ENCODE results near the gene PHLDA3.

Gene PHLDA3

DNA sequence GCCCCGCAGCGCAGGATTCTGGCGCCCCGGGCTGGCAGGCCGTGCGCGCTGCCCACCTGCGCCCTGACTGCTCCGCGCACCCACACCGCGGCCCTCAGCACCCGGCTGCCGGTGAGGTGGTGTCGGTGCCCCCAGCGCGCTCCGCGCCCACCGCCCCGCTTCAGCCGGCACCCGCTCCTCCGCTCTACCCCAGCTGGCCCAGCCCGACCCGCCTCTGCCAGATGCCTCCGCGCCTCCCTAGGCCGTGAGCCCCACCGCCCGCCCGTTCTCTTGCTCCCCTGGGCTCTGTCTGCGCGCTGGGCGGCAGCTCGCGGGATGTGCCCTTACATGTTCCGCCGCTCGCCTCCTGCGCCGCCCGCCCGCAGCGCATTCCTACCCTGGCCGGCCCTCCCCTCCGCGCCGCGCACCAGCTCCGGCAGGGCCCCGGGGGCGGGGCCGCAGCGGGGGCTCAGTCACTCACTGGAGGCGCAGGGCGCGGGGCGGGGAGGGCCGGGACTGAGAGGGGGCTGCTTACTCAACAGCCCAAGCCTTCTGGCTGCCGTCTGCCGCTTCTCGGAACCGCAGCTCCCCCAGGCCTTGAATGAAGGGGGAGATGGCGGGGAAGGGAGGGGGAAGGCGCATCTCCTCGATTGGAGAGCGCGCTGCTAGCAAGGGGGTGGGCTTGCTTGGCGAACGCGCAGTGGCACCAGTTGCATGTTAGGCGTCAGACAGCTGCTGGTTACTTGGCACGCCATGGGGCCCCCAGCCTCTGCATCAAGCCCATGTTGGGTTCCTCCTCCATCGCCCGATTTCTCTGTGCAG is at the start of gene PHLDA3:
TSS of gene PHLDA3 (minus strand) at position 345 of the 801 bp plus-strand sequence. CDS start 402 bp downstream, outside the sequence.
- no peaks in the 10 kb centered on the region for H3K36me3 ChIP-seq (ENCODE audit: control insufficient read depth, insufficient read depth, low read length)
- peaks cover 6% of the 10 kb centered on the region for H3K27me3 ChIP-seq (ENCODE audit: control insufficient read depth, insufficient read depth, low read length)
- H3K4me1 ChIP-seq (ENCODE audit: control insufficient read depth, insufficient read depth, low read length): peaks cover 39% of the 10 kb centered on the region
- H3K9me3 ChIP-seq (ENCODE audit: control insufficient read depth, low read length): no peaks in the 10 kb centered on the region
- peak within 1 kb of the TSS; percentile 77 for H3K9ac ChIP-seq (ENCODE audit: low read length)
- peak within 1 kb of the TSS; percentile 51 for H3K4me3 ChIP-seq (ENCODE audit: low read length)

DNA sequence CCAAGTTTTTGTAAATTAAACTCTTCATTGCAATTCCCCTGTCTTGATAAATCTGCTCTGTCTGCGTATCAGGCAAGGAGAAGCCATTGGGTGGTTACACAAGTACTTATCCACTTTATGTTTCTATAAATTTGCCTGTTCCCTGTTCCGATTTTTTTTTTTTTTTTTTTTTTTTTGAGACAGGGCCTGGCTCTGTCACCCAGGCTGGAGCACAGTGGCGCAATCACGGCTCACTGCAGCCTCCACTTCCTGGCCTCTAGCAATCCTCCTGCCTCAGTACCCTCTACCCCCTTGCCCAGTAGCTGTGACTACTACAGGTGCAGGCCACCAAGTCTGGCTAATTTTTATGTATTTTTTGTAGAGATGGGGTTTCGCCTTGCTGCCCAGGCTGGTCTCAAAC is 49.1 kb upstream of the PHLDA3 start:
- Histone ChIP-seq H3K4me1 (ENCODE audit: control insufficient read depth, insufficient read depth, low read length) (peaks cover 32% of the 10 kb centered on the region), H3K27me3 (ENCODE audit: control insufficient read depth, insufficient read depth, low read length) (no peaks in the 10 kb centered on the region), H3K9ac (ENCODE audit: low read length) (no peak overlapping the region), H3K36me3 (ENCODE audit: control insufficient read depth, insufficient read depth, low read length) (no peaks in the 10 kb centered on the region), H3K4me3 (ENCODE audit: low read length) (no peak overlapping the region), H3K9me3 (ENCODE audit: control insufficient read depth, low read length) (no peaks in the 10 kb centered on the region)

DNA sequence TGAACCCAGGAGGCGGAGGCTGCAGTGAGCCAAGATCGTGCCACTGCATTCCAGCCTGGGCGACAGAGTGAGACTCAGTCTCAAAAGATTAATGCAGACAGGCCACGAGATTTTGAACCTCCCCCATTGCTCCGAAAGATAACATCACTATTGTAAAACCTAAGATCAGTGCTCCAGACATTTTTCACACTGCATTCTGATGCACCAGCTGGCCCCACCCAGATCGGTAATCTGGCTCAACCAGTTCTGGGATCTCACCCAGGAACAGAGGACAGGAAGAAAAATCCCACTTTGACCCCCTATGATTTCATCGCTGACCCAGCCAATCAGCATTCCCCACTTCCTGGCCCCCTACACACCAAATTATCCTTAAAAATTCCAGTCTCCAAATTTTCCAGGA is 48.6 kb upstream of the PHLDA3 start:
- no peaks in the 10 kb centered on the region for H3K9me3 ChIP-seq (ENCODE audit: control insufficient read depth, low read length)
- no peaks in the 10 kb centered on the region for H3K36me3 ChIP-seq (ENCODE audit: control insufficient read depth, insufficient read depth, low read length)
- H3K27me3 ChIP-seq (ENCODE audit: control insufficient read depth, insufficient read depth, low read length): no peaks in the 10 kb centered on the region
- H3K4me3 ChIP-seq (ENCODE audit: low read length): no peak overlapping the region
- peaks cover 36% of the 10 kb centered on the region for H3K4me1 ChIP-seq (ENCODE audit: control insufficient read depth, insufficient read depth, low read length)
- H3K9ac ChIP-seq (ENCODE audit: low read length): no peak overlapping the region

DNA sequence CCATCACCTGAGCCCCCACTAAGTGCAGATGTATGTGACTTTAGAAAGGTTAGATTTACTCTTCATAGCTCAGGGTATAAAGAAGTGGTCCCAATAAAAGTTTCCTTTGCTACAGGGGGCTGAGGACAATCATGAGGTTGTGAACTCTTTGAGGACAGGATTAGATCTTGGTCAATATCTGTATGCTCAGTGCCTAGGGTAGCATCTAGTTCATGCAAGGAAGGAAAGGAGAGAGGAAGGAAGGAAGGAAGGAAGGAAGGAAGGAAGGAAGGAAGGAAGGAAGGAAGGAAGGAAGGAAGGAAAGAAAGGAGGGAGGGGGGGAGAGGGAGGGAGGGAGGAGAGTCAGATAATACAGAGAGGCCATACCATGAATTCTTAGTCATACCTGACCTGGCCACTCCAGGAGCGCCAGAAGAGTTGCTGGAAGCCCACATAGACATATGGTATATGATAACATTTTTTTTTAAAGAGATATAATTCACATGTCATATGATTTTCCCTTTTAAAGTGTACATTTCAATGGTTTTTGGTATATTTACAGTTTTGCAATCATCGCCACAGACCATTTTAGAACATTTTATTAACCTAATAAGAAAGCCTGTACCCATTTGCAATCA is 47.6 kb upstream of the PHLDA3 start:
- Histone ChIP-seq H3K4me3 (ENCODE audit: low read length) (no peak overlapping the region), H3K36me3 (ENCODE audit: control insufficient read depth, insufficient read depth, low read length) (no peaks in the 10 kb centered on the region)

DNA sequence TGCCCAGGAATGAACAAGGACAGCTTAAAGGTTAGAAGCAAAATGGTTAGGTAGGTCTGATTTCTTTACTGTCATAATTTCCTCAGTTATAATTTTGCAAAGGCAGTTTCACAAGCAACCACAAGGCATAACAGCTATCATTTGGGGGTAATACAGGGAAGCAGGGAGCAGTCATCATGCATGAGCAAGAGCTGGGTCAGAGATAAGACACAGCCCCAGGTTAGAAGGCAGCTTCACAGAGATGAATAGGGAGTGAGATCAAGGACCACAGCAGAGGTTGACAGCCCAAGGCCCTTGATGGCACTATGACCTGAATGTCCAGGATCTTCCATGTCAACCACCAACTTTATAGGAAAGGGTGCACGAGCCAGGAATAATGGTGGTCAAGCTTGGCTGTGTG is 46.9 kb upstream of the PHLDA3 start:
- Histone ChIP-seq H3K36me3 (ENCODE audit: control insufficient read depth, insufficient read depth, low read length) (no peaks in the 10 kb centered on the region), H3K27me3 (ENCODE audit: control insufficient read depth, insufficient read depth, low read length) (no peaks in the 10 kb centered on the region), H3K4me3 (ENCODE audit: low read length) (no peak overlapping the region), H3K9ac (ENCODE audit: low read length) (no peak overlapping the region), H3K4me1 (ENCODE audit: control insufficient read depth, insufficient read depth, low read length) (peaks cover 54% of the 10 kb centered on the region), H3K9me3 (ENCODE audit: control insufficient read depth, low read length) (no peaks in the 10 kb centered on the region)

More for the DNA sequence above, 47.6 kb upstream of the PHLDA3 start:
- no peak overlapping the region for H3K9ac ChIP-seq (ENCODE audit: low read length)
- no peaks in the 10 kb centered on the region for H3K9me3 ChIP-seq (ENCODE audit: control insufficient read depth, low read length)
- no peaks in the 10 kb centered on the region for H3K27me3 ChIP-seq (ENCODE audit: control insufficient read depth, insufficient read depth, low read length)
- H3K4me1 ChIP-seq (ENCODE audit: control insufficient read depth, insufficient read depth, low read length): peaks cover 47% of the 10 kb centered on the region

DNA sequence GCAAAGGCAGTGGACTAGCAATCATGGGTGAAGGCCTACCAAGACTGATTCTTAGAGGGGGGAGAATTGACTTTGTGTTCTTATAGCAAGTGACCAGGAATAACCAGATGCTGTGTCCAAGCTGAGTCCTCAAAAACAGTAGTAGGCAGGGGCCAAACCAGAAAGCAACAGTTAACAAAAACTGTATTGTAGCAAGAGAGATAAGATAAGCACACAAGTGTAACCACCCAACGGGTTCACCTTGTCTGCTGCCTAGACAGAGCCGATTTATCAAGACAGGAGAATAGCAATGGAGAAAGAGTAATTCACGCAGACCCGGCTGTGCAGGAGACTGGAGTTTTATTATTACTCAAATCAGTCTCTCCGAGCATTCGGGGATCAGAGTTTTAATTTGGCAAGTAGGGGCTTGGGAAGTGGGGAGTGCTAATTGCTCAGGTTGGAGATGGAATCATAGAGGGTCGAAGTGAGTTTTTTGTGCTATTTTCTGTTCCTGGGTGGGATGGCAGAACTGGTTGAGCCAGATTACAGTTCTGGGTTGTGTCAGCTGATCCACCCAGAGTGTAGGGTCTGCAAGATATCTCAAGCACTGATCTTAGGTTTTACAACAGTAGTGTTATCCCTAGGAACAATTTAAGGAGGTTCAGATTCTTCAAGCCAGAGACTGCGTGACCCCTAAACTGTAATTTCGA is 46.2 kb upstream of the PHLDA3 start:
- no peaks in the 10 kb centered on the region for H3K27me3 ChIP-seq (ENCODE audit: control insufficient read depth, insufficient read depth, low read length)

DNA sequence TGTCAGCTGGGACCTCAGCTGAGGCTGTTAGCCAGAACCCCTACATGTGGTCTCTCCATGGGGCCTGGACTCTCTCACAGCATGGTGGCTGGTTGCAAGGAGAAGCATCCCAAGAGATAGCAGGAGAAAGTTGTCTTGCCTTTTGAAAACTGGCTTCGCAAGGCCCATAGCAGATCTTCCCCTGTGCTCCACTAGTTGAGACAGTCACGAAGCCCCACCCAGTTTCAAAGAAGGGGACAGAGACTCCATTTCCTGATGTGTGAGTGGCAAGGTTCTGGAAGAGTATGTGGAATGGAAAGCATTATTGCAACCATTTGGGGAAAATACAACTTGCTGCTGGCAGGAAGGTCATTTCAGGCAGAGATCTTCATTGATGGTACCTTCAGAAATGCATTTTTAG is 45.5 kb upstream of the PHLDA3 start:
- Histone ChIP-seq H3K4me3 (ENCODE audit: low read length) (no peak overlapping the region), H3K27me3 (ENCODE audit: control insufficient read depth, insufficient read depth, low read length) (no peaks in the 10 kb centered on the region), H3K9ac (ENCODE audit: low read length) (no peak overlapping the region), H3K9me3 (ENCODE audit: control insufficient read depth, low read length) (no peaks in the 10 kb centered on the region), H3K4me1 (ENCODE audit: control insufficient read depth, insufficient read depth, low read length) (peaks cover 56% of the 10 kb centered on the region), H3K36me3 (ENCODE audit: control insufficient read depth, insufficient read depth, low read length) (no peaks in the 10 kb centered on the region)

More for the DNA sequence above, 46.2 kb upstream of the PHLDA3 start:
- Histone ChIP-seq H3K9ac (ENCODE audit: low read length) (no peak overlapping the region), H3K9me3 (ENCODE audit: control insufficient read depth, low read length) (no peaks in the 10 kb centered on the region), H3K4me3 (ENCODE audit: low read length) (no peak overlapping the region), H3K4me1 (ENCODE audit: control insufficient read depth, insufficient read depth, low read length) (peaks cover 56% of the 10 kb centered on the region), H3K36me3 (ENCODE audit: control insufficient read depth, insufficient read depth, low read length) (no peaks in the 10 kb centered on the region)

DNA sequence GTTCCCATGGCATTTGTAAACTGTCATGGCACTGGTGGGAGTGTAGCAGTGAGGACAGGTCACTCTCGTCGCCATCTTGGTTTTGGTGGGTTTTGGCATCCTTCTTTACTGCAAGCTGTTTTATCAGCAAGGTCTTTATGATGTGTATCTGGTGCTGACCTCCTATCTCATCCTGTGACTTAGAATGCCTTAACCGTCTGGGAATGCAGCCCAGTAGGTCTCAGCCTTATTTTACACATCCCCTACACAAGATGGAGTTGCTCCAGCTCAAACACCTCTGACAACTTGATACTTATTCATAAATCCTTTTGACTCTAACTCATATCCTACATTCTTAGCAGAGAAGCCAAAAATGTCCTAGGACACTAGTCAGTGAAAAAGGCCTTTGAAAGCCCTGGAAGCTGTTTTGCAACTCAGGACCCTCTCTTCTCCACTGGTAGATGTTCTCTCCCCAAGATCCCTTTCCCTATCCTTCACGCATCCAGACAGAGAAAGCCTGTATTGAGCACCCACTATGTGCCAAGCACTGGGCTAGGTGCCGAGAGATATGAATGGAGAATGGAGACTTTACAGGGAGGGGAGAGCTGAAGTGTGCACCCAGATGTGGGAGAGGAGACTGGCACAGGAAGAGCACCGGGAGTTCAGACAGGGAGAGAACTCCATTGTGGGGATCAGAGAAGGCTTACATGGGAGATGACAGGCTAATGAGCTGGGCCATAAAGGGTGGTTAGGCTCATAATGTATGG is 44.7 kb upstream of the PHLDA3 start:
- no peaks in the 10 kb centered on the region for H3K9me3 ChIP-seq (ENCODE audit: control insufficient read depth, low read length)
- H3K27me3 ChIP-seq (ENCODE audit: control insufficient read depth, insufficient read depth, low read length): no peaks in the 10 kb centered on the region
- H3K36me3 ChIP-seq (ENCODE audit: control insufficient read depth, insufficient read depth, low read length): no peaks in the 10 kb centered on the region
- no peak overlapping the region for H3K9ac ChIP-seq (ENCODE audit: low read length)
- H3K4me3 ChIP-seq (ENCODE audit: low read length): no peak overlapping the region
- H3K4me1 ChIP-seq (ENCODE audit: control insufficient read depth, insufficient read depth, low read length): peaks cover 56% of the 10 kb centered on the region

DNA sequence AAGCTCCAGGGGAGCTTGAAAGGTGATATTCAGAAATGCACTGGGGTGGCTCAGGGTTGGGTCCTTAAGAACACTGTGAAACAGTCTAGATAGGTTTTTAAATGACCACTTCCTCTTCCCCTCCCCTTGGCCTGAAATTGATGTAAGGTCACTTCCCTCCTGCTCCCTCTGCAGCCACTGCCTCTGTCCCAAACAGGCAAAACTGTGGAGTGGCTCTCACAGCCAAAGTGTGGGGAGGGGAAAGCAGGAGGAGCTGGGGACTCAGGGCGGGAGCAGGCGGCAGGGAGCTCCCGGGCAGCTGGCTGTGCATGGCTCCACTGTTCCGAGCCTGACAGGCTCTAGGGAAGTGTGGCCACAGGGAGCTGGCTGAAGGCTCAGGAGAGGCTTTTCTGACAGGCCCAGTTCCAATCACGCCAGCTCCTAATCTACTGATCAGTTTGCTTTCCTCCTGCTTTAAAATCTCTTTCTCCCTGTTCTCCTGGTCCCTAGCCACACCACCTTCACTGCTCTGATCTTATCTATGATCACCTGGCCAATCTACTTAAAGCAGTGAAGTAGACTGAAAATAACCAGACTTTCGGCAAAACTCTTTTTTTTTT is 43.1 kb upstream of the PHLDA3 start:
- Histone ChIP-seq H3K4me1 (ENCODE audit: control insufficient read depth, insufficient read depth, low read length) (peaks cover 59% of the 10 kb centered on the region), H3K9ac (ENCODE audit: low read length) (peak overlapping the region; percentile 48), H3K4me3 (ENCODE audit: low read length) (no peak overlapping the region)

DNA sequence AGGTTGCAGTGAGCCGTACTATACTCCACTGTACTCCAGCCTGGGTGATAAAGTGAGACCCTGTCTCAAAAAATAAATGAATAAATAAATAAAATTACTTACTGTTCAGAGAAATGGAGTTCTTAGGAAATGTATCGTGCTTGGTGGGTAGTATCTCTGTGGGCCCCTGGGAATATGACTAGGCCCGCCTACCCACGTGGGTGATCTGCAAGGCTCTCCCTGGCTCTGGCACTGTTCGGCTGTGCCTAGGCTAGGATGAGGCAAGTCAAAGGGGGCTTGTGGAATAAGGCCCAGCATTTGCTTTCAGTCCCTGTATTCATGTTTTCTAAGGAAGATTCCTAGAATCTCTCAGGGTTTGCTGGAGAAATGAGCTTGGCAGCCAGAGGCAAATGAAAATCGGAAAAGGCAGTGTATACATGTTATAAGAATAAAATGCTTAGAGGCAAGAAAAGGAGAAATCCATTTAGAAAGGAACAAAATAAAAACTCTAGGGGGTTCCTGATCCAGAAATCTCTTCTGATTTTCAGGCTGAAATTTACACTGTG is 42.5 kb upstream of the PHLDA3 start:
- Histone ChIP-seq H3K36me3 (ENCODE audit: control insufficient read depth, insufficient read depth, low read length) (no peaks in the 10 kb centered on the region), H3K4me3 (ENCODE audit: low read length) (no peak overlapping the region), H3K9ac (ENCODE audit: low read length) (peak overlapping the region; percentile 48), H3K9me3 (ENCODE audit: control insufficient read depth, low read length) (no peaks in the 10 kb centered on the region), H3K27me3 (ENCODE audit: control insufficient read depth, insufficient read depth, low read length) (no peaks in the 10 kb centered on the region), H3K4me1 (ENCODE audit: control insufficient read depth, insufficient read depth, low read length) (peaks cover 61% of the 10 kb centered on the region)

More for the DNA sequence above, 43.1 kb upstream of the PHLDA3 start:
- Histone ChIP-seq H3K27me3 (ENCODE audit: control insufficient read depth, insufficient read depth, low read length) (no peaks in the 10 kb centered on the region), H3K36me3 (ENCODE audit: control insufficient read depth, insufficient read depth, low read length) (no peaks in the 10 kb centered on the region), H3K9me3 (ENCODE audit: control insufficient read depth, low read length) (no peaks in the 10 kb centered on the region)

DNA sequence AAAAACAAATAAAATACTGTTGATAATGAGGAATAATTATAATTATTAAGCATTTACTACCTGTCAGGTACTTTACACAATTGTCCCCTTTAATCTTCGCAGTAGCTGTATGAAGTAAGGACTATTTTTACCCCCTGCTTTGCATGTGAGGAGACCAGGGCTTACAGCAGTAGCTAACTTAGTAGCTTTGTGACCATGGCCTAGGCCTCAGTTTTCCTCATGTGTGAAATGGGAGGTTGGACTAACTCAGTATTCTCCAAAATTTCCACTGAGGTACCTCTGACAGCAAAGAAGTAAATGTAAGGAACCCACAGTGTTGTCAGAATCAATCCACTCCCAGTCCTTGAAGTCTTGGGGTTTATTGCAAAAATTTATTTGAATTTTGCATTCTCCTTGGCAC is 41.7 kb upstream of the PHLDA3 start:
- H3K9me3 ChIP-seq (ENCODE audit: control insufficient read depth, low read length): no peaks in the 10 kb centered on the region
- H3K36me3 ChIP-seq (ENCODE audit: control insufficient read depth, insufficient read depth, low read length): no peaks in the 10 kb centered on the region
- H3K9ac ChIP-seq (ENCODE audit: low read length): no peak overlapping the region
- no peak overlapping the region for H3K4me3 ChIP-seq (ENCODE audit: low read length)
- H3K27me3 ChIP-seq (ENCODE audit: control insufficient read depth, insufficient read depth, low read length): no peaks in the 10 kb centered on the region
- H3K4me1 ChIP-seq (ENCODE audit: control insufficient read depth, insufficient read depth, low read length): peaks cover 61% of the 10 kb centered on the region
